ENCODE data around the gene TM4SF4. TPM values are rescaled to one million over a fixed set of nuclear protein-coding genes. Genes with fewer than 3 reads are reported as not detected.

Gene TM4SF4
- total RNA-seq, 2 donors from 2014 or later = not detected

- peaks cover 0 to 11% of the 10 kb centered on the region in 2 donors for H3K4me1 ChIP-seq
- peak overlapping the region; percentile 52 to 63 for H3K27ac ChIP-seq
- DNase-seq (ENCODE audit: low spot score) = peak; percentile 88
- no peaks in the 10 kb centered on the region for H3K9me3 ChIP-seq
- peak; percentile 56 to 88 for TF ChIP-seq CTCF (IDR thresholded peaks at IDR 0.05)
- no peaks in the 10 kb centered on the region for H3K36me3 ChIP-seq
- no peaks in the 10 kb centered on the region for H3K27me3 ChIP-seq
- no peak overlapping the region for H3K4me3 ChIP-seq
Observed at GRCh38 chr3:149480326-149481017, 6.0 kb downstream of the TM4SF4 start.

- H3K4me3 ChIP-seq = no peak overlapping the region
- no peak for DNase-seq (ENCODE audit: low spot score)
- no peaks in the 10 kb centered on the region for H3K27me3 ChIP-seq
- H3K4me1 ChIP-seq = peaks cover 0 to 11% of the 10 kb centered on the region in 2 donors
- no peak for TF ChIP-seq CTCF (IDR thresholded peaks at IDR 0.05)
- H3K27ac ChIP-seq = no peak overlapping the region
- no peaks in the 10 kb centered on the region for H3K9me3 ChIP-seq
- H3K36me3 ChIP-seq = no peaks in the 10 kb centered on the region
Observed at GRCh38 chr3:149481056-149481455, 6.6 kb downstream of the TM4SF4 start.

GRCh38 chr3:149481491-149481890, 7.0 kb downstream of the TM4SF4 start:
- Histone ChIP-seq H3K4me1 (peaks cover 0 to 11% of the 10 kb centered on the region in 2 donors), H3K4me3 (no peak overlapping the region), H3K27ac (no peak overlapping the region), H3K36me3 (no peaks in the 10 kb centered on the region), H3K27me3 (no peaks in the 10 kb centered on the region), H3K9me3 (no peaks in the 10 kb centered on the region)
- TF ChIP-seq CTCF (IDR thresholded peaks at IDR 0.05) = no peak
- no peak for DNase-seq (ENCODE audit: low spot score)

GRCh38 chr3:149486726-149487125, 12.2 kb downstream of the TM4SF4 start:
- Histone ChIP-seq H3K27me3 (no peaks in the 10 kb centered on the region), H3K36me3 (no peaks in the 10 kb centered on the region), H3K4me3 (no peak overlapping the region), H3K4me1 (no peaks in the 10 kb centered on the region), H3K27ac (no peak overlapping the region), H3K9me3 (no peaks in the 10 kb centered on the region)
- no peak for TF ChIP-seq CTCF (IDR thresholded peaks at IDR 0.05)
- DNase-seq (ENCODE audit: low spot score) = no peak

- Histone ChIP-seq H3K9me3 (no peaks in the 10 kb centered on the region), H3K4me3 (no peak overlapping the region), H3K27me3 (no peaks in the 10 kb centered on the region), H3K4me1 (no peaks in the 10 kb centered on the region), H3K27ac (no peak overlapping the region), H3K36me3 (no peaks in the 10 kb centered on the region)
- TF ChIP-seq CTCF (IDR thresholded peaks at IDR 0.05) = peak in 1 of 2 donors; percentile 29
- DNase-seq (ENCODE audit: low spot score) = no peak
Observed at GRCh38 chr3:149487598-149488197, 13.2 kb downstream of the TM4SF4 start.
